HuH-7.5 (cell line): ENCODE data around the gene ITGB7.
"Not testable (repeated sequence)": the region's sequence is repeated elsewhere in the genome, so short reads cannot be mapped to it uniquely, and the experiment has no call there.

ENCODE experiments used
- DNase-seq: peaks from one replicate; pipeline ENCODE4 v3.0.0; 2011; ENCODE audit warnings: low spot score

The ITGB7 gene

GRCh38 chr12:53178803-53179202 lies 28.2 kb downstream of the ITGB7 start:
- not testable (repeated sequence) for DNase-seq

GRCh38 chr12:53177447-53177846 lies 29.6 kb downstream of the ITGB7 start:
- DNase-seq, result not testable (repeated sequence)

DNA sequence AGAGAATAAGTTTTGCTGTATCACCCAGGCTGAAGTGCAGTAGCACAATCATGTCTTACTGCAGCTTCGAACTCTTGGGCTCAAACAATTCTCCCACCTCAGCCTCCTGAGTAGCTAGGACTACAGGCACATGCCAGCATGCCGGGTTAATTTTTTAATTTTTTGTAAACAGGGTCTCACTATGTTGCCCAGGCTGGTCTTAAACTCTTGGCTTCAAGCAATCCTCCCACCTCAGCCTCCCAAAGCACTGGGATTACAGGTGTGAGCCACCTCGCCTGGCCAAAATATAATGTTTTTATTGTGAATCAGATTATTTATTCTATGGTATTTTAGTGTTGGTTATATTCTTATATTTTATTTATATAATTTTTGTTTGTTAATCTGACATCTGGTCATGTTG lies 30.3 kb downstream of the ITGB7 start:
- no peak for DNase-seq

GRCh38 chr12:53174881-53175491 lies 32.1 kb downstream of the ITGB7 start:
- peak; percentile 64 for DNase-seq

- no peak for DNase-seq
Observed at GRCh38 chr12:53173085-53173715, 33.9 kb downstream of the ITGB7 start.

DNA sequence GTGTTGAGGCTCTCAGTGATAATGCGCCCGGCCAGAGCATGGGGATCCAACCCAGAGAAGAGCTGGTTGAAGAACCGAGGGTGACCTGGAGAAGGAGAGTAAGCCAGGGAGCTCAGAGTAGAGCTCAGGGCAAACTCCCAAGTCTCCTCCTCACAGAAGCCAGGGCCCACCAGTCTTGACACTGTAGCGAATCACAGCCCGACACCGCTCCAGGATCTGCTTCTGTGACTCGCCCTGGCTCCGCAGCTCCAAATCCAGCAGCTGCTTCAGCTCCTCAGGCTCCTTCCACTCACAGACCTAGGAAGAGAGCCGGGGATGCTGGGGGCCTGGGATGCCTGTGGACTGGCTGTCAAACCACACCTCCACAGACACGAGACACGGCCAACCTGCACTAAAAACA lies 34.7 kb downstream of the ITGB7 start:
- no peak for DNase-seq

GRCh38 chr12:53171725-53172329 lies 35.2 kb downstream of the ITGB7 start:
- no peak for DNase-seq

DNA sequence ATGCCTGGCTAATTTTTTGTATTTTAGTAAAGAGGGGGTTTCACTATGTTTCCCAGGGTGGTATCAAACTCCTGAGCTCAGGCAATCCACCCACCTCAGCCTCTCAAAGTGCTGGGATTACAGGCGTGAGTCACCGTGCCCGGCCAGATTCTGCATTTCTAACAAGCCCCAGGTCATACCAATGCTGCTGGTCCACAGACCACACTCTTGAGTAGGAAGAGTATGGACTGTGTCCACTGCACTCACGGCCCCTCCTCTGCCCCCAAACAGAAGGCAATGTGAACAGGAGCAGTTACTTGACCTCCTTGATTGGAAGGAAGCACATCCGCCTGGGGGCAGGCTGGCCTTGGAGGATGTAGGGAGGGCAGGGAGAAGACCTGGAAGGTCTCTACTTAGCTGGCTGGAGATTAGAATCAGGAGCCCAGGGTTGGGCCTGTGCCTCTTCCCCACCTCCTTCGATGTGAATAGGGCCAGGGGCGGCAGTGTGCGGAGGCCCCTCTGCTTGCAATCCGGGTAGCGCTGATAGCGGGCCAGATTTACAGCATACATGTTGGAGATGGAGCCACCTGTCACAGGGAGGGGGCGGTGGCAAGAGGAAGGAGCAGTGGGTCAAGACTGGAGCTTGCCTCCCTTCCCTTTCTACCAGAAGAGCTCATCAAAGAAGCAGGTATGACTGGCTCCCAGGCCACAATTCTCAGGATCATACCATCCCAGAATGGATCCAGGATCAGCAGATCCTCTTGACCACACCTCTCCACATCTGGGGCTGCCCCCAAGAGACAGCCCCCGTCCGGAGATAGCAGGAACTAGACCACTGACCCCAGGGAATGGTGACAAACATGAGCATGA lies 36.0 kb downstream of the ITGB7 start:
- DNase-seq, result no peak

GRCh38 chr12:53170215-53170614 lies 36.8 kb downstream of the ITGB7 start:
- DNase-seq, result no peak

GRCh38 chr12:53169644-53170043 lies 37.4 kb downstream of the ITGB7 start:
- DNase-seq, result no peak

DNA sequence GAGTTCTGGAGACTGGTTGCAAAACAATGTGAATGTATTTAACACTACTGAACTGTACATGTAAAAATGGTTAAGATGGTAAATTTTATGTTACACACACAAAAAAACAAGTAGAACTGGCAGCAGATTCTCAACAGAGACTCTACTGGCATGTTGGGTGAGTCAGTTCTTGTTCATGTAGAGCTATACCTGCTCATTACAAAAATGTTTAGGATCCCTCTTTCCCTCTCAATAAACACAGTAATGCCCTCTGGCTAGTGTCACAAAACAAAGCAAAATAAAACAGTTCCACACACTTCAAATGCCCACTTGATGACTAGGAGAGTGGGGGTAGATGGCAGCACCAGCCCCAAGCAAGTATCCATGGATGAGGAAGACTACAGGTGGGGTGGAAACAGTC lies 40.2 kb downstream of the ITGB7 start:
- no peak for DNase-seq

DNA sequence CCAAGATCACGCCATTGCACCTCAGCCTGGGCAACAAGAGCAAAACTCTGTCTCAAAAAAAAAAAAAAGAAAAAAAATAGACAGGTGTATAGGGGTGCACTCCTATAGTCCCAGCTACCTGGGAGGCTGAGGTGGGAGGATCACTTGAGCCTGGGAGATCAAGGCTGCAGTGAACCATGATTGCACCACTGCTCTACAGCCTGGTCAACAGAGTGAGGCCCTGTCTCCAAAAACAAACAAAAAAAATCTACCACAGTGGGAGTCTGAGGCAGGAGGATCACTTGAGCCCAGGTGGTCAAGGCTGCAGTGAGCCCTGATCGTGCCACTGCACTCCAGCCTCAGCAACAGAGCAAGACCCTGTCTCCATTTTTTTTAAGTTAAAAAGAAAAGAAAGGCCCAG lies 44.0 kb downstream of the ITGB7 start:
- not testable (repeated sequence) for DNase-seq

DNA sequence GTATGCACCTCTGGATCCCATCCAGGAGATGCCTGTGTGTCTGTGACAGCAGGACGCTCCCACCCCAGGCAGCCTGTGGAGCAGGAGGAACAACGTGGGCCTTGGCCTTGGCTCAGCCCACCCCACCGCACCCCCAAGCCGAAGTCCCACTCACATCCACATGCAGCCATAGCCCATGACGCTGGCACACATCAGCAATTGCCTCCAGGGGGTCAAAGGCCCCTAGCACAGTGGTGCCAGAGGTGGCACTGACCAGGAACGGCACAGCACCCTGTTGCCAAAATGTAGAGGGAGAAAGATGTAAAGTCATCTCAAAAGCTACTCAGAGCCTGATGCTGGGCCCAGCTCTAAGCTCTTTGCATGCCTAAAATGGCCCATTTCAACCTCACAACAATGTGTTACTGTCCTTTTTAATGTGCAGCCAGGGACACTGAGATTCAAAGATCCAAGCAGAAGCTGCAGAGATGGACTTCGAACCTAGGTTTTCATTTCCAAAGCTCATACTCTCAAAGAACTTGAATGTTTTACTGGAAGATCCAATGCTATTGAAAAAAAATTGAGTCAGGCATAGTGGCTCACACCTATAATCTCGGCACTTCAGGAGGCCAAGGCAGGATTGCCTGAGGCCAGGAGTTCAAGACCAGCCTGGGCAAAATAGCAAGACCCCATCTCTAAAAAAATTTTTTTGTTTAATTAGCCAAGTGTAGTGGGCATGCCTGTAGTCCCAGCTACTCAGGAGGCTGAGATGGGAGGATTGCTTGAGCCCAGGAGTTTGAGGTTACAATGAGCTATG lies 45.7 kb downstream of the ITGB7 start:
- DNase-seq, result no peak

DNA sequence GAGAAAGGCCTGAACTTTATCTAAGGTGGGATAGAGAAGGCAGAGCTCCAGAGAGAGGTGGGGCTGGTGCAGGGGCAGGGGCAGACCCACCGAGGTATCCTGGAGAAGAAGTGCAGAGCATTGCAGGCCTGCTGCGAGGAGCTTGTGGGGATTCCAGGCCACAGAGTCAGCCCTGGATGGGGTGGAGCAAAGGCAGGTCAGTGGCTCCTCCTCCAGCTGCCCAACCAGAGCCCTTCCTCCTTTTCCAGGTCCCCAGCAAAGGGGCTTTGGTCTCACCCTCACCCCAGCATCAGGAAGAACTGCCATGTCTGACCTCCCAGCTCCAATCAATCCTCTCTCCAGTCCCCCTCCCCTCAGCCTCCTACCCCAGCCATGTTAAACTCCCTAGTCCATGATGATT lies 46.4 kb downstream of the ITGB7 start:
- no peak for DNase-seq

DNA sequence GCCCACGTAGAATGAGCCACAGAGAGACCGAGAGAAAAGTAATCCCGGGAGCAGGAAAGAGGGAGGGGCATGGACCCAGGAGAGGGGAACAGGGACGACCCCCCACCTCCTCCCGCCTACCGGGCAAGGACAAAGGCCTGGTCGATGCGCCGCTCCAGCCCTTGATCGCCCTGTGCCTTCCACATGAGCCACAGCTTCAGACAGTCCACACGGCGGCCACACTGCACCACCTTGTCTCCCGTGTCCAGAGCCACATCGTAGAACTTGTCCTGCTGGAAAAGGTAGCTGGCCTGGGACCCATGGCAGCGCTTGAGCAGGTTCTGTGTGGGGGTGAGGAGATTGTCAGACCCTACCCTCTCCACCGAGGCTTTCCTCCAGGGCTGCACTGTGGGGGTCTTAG lies 47.1 kb downstream of the ITGB7 start:
- no peak for DNase-seq

GRCh38 chr12:53159195-53159839 lies 47.7 kb downstream of the ITGB7 start:
- DNase-seq, result peak; percentile 88

DNA sequence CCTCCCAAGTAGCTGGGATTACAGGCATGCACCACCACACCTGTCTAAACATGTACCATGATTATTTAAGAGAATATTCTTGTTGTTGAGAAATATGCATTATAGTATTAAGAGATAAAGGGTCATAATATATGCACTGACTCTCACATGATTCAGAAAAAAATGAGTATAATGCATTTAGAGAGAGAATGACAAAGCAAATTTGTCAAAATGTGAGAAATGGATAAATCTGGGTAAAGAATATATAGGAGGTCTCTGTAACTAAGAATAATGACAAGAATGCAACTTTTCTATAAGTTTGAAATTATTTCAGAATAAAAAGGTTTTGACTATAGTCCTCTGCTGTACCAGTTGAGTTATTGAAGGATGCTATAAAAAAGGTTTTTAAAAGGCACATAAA lies 54.7 kb downstream of the ITGB7 start:
- DNase-seq, result no peak

DNA sequence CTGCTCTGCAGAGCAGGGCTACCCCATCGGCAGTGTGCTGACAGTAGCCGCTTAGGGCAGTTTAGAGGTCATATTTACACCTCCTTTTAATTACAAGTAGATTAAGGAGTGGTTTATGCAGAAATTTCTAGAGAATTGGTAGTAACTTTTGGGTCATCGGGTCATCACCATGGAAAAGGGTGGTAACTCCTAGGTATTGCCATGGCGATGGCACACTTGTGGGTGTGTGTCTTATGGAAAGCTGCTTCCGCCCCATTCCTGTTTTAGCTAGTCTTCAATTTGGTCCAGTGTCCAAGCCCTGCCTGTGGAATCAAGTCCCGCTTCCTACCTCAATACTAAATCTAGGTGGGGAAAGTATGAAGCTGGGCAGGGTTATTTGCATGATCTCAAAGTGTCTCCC lies 56.0 kb downstream of the ITGB7 start:
- no peak for DNase-seq

DNA sequence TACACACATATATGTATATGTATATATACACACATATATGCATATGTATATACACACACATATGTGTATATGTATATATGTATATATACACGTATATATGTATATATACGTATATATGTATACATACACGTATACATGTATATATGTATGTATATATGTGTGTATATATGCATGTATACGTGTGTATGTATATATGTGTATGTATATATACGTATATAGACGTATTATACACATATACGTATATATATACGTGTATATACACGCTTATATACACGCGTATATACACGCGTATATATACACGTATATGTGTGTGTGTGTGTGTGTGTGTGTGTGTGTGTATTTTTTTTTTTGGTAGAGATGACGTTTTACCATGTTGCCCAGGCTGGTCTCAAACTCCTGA lies 59.4 kb downstream of the ITGB7 start:
- DNase-seq, result no peak

- DNase-seq, result no peak
Observed at GRCh38 chr12:53147181-53147580, 59.9 kb downstream of the ITGB7 start.
